WTC11 (cell line): Measurements from ENCODE around the gene ZNF514.
"Not testable (repeated sequence)": the region's sequence is repeated elsewhere in the genome, so short reads cannot be mapped to it uniquely, and the experiment has no call there.

ENCODE experiments used
- CBFB ChIP-seq: sonication (generic); formaldehyde crosslinking; IDR thresholded peaks from 2 replicates; pipeline ENCODE4 v1.8.1; 2022; ENCODE audit warnings: mild to moderate bottlenecking, low read depth, missing genetic modification reagents
- CREB1 ChIP-seq: sonication (generic); formaldehyde crosslinking; IDR thresholded peaks from 2 replicates; pipeline ENCODE4 v1.8.0; 2023; ENCODE audit warnings: mild to moderate bottlenecking, missing genetic modification reagents
- FOXK1 ChIP-seq: sonication (generic); formaldehyde crosslinking; IDR thresholded peaks from 2 replicates; pipeline ENCODE4 v1.8.0; 2022; ENCODE audit warnings: mild to moderate bottlenecking, moderate library complexity, missing genetic modification reagents
- HMGA2 ChIP-seq: fragments of 250-450 bp; sonication (Bioruptor Pico); IDR thresholded peaks from 2 replicates; pipeline ENCODE4 v1.4.0; 2021; ENCODE audit warnings: mild to moderate bottlenecking, moderate library complexity
- TEAD4 ChIP-seq: sonication (generic); formaldehyde crosslinking; IDR thresholded peaks from 2 replicates; pipeline ENCODE4 v1.8.0; 2022; ENCODE audit warnings: mild to moderate bottlenecking, missing genetic modification reagents
- TF ChIP-seq, protein P1 (sequence below): fragments of 200-600 bp; IDR thresholded peaks from 2 replicates; pipeline ENCODE4 v1.8.0; 2022; ENCODE audit warnings: antibody characterized with exemption
- TF ChIP-seq, protein P2 (sequence below): sonication (generic); formaldehyde crosslinking; IDR thresholded peaks from 2 replicates; pipeline ENCODE4 v1.8.1; 2022; ENCODE audit warnings: low read depth, mild to moderate bottlenecking, moderate library complexity, missing genetic modification reagents, borderline replicate concordance
- TF ChIP-seq, protein P3 (sequence below): sonication (generic); formaldehyde crosslinking; IDR thresholded peaks from 2 replicates; pipeline ENCODE4 v1.8.1; 2023; ENCODE audit warnings: mild to moderate bottlenecking, missing genetic modification reagents, moderate library complexity
- TF ChIP-seq, protein P4 (sequence below): sonication (generic); formaldehyde crosslinking; IDR thresholded peaks from 2 replicates; pipeline ENCODE4 v1.8.1; 2022; ENCODE audit warnings: mild to moderate bottlenecking, missing genetic modification reagents, moderate library complexity, borderline replicate concordance
- TF ChIP-seq, protein P5 (sequence below): sonication (generic); formaldehyde crosslinking; IDR thresholded peaks from 2 replicates; pipeline ENCODE4 v1.8.0; 2022; ENCODE audit warnings: mild to moderate bottlenecking, missing genetic modification reagents
- TF ChIP-seq, protein P6 (sequence below): sonication (generic); formaldehyde crosslinking; IDR thresholded peaks from 2 replicates; pipeline ENCODE4 v1.8.1; 2023; ENCODE audit warnings: mild to moderate bottlenecking, missing genetic modification reagents, moderate library complexity
- TF ChIP-seq, protein P7 (sequence below): sonication (generic); formaldehyde crosslinking; IDR thresholded peaks from 2 replicates; pipeline ENCODE4 v1.8.0; 2022; ENCODE audit warnings: mild to moderate bottlenecking, missing genetic modification reagents

DNA sequence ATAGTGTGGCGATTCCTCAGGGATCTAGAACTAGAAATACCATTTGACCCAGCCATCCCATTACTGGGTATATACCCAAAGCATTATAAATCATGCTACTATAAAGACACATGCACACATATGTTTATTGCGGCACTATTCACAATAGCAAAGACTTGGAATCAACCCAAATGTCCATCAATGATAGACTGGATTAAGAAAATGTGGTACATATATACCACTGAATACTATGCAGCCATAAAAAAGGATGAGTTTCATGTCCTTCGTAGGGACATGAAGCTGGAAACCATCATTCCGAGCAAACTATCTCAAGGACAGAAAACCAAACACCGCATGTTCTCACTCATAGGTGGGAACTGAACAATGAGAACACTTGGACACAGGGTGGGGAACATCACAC lies 61.4 kb downstream of the ZNF514 start:
- TF ChIP-seq FOXK1, HMGA2, TEAD4, CBFB, CREB1 (CRISPR knock-in tag): not testable (repeated sequence)
- TF ChIP-seq, protein P1, sequence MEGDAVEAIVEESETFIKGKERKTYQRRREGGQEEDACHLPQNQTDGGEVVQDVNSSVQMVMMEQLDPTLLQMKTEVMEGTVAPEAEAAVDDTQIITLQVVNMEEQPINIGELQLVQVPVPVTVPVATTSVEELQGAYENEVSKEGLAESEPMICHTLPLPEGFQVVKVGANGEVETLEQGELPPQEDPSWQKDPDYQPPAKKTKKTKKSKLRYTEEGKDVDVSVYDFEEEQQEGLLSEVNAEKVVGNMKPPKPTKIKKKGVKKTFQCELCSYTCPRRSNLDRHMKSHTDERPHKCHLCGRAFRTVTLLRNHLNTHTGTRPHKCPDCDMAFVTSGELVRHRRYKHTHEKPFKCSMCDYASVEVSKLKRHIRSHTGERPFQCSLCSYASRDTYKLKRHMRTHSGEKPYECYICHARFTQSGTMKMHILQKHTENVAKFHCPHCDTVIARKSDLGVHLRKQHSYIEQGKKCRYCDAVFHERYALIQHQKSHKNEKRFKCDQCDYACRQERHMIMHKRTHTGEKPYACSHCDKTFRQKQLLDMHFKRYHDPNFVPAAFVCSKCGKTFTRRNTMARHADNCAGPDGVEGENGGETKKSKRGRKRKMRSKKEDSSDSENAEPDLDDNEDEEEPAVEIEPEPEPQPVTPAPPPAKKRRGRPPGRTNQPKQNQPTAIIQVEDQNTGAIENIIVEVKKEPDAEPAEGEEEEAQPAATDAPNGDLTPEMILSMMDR = not testable (repeated sequence)
- TF ChIP-seq, protein P2, sequence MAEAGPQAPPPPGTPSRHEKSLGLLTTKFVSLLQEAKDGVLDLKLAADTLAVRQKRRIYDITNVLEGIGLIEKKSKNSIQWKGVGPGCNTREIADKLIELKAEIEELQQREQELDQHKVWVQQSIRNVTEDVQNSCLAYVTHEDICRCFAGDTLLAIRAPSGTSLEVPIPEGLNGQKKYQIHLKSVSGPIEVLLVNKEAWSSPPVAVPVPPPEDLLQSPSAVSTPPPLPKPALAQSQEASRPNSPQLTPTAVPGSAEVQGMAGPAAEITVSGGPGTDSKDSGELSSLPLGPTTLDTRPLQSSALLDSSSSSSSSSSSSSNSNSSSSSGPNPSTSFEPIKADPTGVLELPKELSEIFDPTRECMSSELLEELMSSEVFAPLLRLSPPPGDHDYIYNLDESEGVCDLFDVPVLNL (CRISPR knock-in tag) = not testable (repeated sequence)
- TF ChIP-seq, protein P3, sequence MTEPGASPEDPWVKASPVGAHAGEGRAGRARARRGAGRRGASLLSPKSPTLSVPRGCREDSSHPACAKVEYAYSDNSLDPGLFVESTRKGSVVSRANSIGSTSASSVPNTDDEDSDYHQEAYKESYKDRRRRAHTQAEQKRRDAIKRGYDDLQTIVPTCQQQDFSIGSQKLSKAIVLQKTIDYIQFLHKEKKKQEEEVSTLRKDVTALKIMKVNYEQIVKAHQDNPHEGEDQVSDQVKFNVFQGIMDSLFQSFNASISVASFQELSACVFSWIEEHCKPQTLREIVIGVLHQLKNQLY (CRISPR knock-in tag) = not testable (repeated sequence)
- TF ChIP-seq, protein P4, sequence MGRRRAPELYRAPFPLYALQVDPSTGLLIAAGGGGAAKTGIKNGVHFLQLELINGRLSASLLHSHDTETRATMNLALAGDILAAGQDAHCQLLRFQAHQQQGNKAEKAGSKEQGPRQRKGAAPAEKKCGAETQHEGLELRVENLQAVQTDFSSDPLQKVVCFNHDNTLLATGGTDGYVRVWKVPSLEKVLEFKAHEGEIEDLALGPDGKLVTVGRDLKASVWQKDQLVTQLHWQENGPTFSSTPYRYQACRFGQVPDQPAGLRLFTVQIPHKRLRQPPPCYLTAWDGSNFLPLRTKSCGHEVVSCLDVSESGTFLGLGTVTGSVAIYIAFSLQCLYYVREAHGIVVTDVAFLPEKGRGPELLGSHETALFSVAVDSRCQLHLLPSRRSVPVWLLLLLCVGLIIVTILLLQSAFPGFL = not testable (repeated sequence)
- TF ChIP-seq, protein P5, sequence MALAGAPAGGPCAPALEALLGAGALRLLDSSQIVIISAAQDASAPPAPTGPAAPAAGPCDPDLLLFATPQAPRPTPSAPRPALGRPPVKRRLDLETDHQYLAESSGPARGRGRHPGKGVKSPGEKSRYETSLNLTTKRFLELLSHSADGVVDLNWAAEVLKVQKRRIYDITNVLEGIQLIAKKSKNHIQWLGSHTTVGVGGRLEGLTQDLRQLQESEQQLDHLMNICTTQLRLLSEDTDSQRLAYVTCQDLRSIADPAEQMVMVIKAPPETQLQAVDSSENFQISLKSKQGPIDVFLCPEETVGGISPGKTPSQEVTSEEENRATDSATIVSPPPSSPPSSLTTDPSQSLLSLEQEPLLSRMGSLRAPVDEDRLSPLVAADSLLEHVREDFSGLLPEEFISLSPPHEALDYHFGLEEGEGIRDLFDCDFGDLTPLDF (CRISPR knock-in tag) = not testable (repeated sequence)
- TF ChIP-seq, protein P6, sequence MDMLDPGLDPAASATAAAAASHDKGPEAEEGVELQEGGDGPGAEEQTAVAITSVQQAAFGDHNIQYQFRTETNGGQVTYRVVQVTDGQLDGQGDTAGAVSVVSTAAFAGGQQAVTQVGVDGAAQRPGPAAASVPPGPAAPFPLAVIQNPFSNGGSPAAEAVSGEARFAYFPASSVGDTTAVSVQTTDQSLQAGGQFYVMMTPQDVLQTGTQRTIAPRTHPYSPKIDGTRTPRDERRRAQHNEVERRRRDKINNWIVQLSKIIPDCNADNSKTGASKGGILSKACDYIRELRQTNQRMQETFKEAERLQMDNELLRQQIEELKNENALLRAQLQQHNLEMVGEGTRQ (CRISPR knock-in tag) = not testable (repeated sequence)
- TF ChIP-seq, protein P7, sequence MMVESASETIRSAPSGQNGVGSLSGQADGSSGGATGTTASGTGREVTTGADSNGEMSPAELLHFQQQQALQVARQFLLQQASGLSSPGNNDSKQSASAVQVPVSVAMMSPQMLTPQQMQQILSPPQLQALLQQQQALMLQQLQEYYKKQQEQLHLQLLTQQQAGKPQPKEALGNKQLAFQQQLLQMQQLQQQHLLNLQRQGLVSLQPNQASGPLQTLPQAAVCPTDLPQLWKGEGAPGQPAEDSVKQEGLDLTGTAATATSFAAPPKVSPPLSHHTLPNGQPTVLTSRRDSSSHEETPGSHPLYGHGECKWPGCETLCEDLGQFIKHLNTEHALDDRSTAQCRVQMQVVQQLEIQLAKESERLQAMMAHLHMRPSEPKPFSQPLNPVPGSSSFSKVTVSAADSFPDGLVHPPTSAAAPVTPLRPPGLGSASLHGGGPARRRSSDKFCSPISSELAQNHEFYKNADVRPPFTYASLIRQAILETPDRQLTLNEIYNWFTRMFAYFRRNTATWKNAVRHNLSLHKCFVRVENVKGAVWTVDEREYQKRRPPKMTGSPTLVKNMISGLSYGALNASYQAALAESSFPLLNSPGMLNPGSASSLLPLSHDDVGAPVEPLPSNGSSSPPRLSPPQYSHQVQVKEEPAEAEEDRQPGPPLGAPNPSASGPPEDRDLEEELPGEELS (CRISPR knock-in tag) = not testable (repeated sequence)
